HCT116 (cell line): ENCODE data around the gene VHLL.

Experiments used
- CEBPB ChIP-seq: IDR thresholded peaks from 2 replicates; pipeline ENCODE4 v1.6.1; 2012; ENCODE audit warnings: low read depth
- EGR1 ChIP-seq: IDR thresholded peaks from 2 replicates; pipeline ENCODE4 v1.6.1; 2012; ENCODE audit warnings: low read depth
- EZH2 ChIP-seq: fragments of 200-600 bp; sonication (generic); IDR thresholded peaks from 2 replicates; pipeline ENCODE4 v1.6.1; 2017; ENCODE audit warnings: antibody characterized with exemption, mixed run types
- POLR2A ChIP-seq: IDR thresholded peaks from 2 replicates; pipeline ENCODE4 v1.7.0; 2011; ENCODE audit warnings: borderline replicate concordance; ENCODE audit not compliant: insufficient read depth, insufficient read length; ENCODE audit errors: extremely low read depth
- SP1 ChIP-seq: IDR thresholded peaks from 2 replicates; pipeline ENCODE4 v1.6.1; 2012; ENCODE audit warnings: low read depth
- SRF ChIP-seq: IDR thresholded peaks from 2 replicates; pipeline ENCODE4 v1.6.1; 2012; ENCODE audit warnings: low read depth
- TCF7L2 ChIP-seq: IDR thresholded peaks from 2 replicates; pipeline ENCODE4 v1.7.0; 2011; ENCODE audit warnings: borderline replicate concordance, inconsistent platforms; ENCODE audit not compliant: insufficient read depth, insufficient read length; ENCODE audit errors: extremely low read depth
- YY1 ChIP-seq: IDR thresholded peaks from 2 replicates; pipeline ENCODE4 v1.6.1; 2011; ENCODE audit warnings: low read length, low read depth, moderate library complexity, mild to moderate bottlenecking; ENCODE audit not compliant: insufficient replicate concordance; ENCODE audit errors: extremely low read depth
- ZFX ChIP-seq: fragments of 450-650 bp; IDR thresholded peaks from 2 replicates; pipeline ENCODE4 v1.6.1; 2017
- TF ChIP-seq, protein P1 (sequence below), 3 experiments: fragments of 200-600 bp in 1 of 3; sonication (generic) in 1 of 3; IDR thresholded peaks in 2 of 3; conservative IDR thresholded peaks in 1 of 3; 2 replicates each; pipeline ENCODE4 v1.5.1; 2012 to 2017; ENCODE audit warnings: low read depth in 2 of 3, low read length in 2 of 3, antibody characterized with exemption in 1 of 3, borderline replicate concordance in 1 of 3, control low read depth in 1 of 3, mild to moderate bottlenecking in 1 of 3, mixed read lengths in 1 of 3, mixed run types in 1 of 3, moderate library complexity in 1 of 3; ENCODE audit not compliant: insufficient read depth in 1 of 3
- TF ChIP-seq, protein P2 (sequence below): IDR thresholded peaks from 2 replicates; pipeline ENCODE4 v1.6.1; 2012
- TF ChIP-seq, protein P3 (sequence below): IDR thresholded peaks from 2 replicates; pipeline ENCODE4 v1.6.1; 2012; ENCODE audit warnings: low read depth

DNA sequence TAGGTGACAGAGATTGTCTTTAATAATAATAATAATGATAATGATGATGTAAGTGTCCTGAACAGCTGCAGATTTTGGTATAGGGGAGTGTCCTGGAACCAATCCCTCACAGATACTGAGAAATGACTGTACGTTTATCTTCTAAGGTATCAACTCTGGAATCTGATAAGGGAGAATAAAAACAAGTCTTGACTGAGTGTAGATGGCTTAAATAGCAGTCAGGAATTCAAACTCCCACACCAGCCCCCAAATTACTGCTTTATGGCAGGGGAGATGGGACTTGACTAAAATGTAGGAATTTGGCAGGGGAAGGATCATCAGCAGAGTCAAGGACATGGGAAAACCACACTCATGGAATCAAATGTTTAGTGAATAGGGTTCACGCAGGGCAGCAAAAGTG lies 6.1 kb upstream of the VHLL start:
- TF ChIP-seq, protein P1, sequence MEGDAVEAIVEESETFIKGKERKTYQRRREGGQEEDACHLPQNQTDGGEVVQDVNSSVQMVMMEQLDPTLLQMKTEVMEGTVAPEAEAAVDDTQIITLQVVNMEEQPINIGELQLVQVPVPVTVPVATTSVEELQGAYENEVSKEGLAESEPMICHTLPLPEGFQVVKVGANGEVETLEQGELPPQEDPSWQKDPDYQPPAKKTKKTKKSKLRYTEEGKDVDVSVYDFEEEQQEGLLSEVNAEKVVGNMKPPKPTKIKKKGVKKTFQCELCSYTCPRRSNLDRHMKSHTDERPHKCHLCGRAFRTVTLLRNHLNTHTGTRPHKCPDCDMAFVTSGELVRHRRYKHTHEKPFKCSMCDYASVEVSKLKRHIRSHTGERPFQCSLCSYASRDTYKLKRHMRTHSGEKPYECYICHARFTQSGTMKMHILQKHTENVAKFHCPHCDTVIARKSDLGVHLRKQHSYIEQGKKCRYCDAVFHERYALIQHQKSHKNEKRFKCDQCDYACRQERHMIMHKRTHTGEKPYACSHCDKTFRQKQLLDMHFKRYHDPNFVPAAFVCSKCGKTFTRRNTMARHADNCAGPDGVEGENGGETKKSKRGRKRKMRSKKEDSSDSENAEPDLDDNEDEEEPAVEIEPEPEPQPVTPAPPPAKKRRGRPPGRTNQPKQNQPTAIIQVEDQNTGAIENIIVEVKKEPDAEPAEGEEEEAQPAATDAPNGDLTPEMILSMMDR (IDR thresholded peaks at IDR 0.05 in 2 of 3, conservative IDR thresholded peaks at IDR 0.05 in 1 of 3; ENCODE audit: borderline replicate concordance in 1 of 3, insufficient read depth in 1 of 3, low read depth in 2 of 3, low read length in 2 of 3) = no peak
- TF ChIP-seq EZH2 (no peak), CEBPB (no peak), TCF7L2 (no peak), EGR1 (no peak), SRF (no peak), POLR2A (no peak), ZFX (no peak), SP1 (no peak), YY1 (no peak)
- TF ChIP-seq, protein P2, sequence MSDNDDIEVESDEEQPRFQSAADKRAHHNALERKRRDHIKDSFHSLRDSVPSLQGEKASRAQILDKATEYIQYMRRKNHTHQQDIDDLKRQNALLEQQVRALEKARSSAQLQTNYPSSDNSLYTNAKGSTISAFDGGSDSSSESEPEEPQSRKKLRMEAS = no peak
- TF ChIP-seq, protein P3, sequence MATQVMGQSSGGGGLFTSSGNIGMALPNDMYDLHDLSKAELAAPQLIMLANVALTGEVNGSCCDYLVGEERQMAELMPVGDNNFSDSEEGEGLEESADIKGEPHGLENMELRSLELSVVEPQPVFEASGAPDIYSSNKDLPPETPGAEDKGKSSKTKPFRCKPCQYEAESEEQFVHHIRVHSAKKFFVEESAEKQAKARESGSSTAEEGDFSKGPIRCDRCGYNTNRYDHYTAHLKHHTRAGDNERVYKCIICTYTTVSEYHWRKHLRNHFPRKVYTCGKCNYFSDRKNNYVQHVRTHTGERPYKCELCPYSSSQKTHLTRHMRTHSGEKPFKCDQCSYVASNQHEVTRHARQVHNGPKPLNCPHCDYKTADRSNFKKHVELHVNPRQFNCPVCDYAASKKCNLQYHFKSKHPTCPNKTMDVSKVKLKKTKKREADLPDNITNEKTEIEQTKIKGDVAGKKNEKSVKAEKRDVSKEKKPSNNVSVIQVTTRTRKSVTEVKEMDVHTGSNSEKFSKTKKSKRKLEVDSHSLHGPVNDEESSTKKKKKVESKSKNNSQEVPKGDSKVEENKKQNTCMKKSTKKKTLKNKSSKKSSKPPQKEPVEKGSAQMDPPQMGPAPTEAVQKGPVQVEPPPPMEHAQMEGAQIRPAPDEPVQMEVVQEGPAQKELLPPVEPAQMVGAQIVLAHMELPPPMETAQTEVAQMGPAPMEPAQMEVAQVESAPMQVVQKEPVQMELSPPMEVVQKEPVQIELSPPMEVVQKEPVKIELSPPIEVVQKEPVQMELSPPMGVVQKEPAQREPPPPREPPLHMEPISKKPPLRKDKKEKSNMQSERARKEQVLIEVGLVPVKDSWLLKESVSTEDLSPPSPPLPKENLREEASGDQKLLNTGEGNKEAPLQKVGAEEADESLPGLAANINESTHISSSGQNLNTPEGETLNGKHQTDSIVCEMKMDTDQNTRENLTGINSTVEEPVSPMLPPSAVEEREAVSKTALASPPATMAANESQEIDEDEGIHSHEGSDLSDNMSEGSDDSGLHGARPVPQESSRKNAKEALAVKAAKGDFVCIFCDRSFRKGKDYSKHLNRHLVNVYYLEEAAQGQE = no peak
